NCI-H526 treated with DMSO at 0.1 percent for 48 hours (cell line): ENCODE data around the gene ECE2.

ENCODE experiments used
- DNase-seq: peaks from one replicate; lab custom pipeline; 2025; lab: John Stamatoyannopoulos, UW

ECE2 gene

DNA sequence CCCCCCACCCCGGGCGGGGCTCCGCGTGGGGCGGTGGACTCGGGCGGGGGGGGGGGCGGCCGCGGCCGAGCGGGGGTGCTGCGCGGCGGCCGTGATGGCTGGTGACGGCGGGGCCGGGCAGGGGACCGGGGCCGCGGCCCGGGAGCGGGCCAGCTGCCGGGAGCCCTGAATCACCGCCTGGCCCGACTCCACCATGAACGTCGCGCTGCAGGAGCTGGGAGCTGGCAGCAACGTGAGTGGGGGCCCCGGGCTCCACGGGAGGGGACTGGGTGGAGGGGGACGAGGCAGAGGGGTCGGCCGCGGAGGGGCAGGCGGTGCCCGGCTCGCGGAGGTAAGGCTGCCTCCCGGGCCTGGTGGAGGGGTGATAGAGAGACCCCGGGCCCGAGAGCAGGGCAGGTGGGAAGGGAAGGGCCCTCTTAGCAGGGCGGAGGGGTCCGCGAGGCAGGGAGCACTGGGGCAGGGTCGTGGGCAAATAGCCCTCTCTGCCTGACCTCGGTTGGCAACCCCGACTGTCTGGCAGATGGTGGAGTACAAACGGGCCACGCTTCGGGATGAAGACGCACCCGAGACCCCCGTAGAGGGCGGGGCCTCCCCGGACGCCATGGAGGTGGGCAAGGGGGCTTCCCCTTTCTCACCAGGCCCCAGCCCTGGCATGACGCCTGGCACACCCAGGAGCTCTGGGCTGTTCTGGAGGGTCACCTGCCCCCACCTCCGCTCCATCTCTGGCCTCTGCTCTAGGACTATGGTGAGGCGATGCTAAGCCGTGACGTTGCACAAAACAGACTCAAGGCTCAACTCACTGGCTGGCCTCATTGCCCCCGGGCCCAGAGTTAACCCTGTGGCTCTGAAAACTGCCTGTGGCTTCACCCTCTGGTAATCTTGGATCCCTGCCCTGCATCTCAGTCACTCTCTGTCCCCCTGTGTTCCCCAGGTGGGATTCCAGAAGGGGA lies at the start of gene ECE2:
TSS of gene ECE2 (plus strand) at position 62 of the 950 bp plus-strand sequence. CDS start at position 194, 132 bp downstream.
- no peak for DNase-seq

DNA sequence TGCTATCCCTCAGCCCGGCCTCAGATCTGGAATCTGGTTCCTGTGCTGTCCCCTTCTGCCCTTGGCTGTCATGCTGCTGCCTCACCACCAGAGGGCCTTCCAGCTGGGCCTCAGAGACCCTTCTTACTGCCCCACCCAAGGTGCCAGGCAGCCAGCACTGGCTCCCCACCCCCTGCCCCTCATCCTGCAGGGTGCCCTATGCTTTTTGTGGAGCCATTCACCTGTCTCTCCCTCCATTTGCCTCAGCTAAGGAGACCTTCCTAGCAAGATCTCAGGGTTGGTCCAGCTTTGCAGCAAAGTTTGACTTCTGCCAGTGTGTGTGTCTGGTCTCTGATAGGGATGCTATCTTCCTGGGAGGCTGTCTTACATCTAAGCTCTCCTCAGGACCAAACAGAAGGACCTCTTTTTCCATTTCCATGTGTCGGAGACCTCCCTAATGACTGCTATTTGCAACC lies 48.3 kb upstream of the ECE2 start:
- peak; percentile 9 for DNase-seq

GRCh38 chr3:184228376-184229137 lies 47.3 kb upstream of the ECE2 start:
- no peak for DNase-seq

DNA sequence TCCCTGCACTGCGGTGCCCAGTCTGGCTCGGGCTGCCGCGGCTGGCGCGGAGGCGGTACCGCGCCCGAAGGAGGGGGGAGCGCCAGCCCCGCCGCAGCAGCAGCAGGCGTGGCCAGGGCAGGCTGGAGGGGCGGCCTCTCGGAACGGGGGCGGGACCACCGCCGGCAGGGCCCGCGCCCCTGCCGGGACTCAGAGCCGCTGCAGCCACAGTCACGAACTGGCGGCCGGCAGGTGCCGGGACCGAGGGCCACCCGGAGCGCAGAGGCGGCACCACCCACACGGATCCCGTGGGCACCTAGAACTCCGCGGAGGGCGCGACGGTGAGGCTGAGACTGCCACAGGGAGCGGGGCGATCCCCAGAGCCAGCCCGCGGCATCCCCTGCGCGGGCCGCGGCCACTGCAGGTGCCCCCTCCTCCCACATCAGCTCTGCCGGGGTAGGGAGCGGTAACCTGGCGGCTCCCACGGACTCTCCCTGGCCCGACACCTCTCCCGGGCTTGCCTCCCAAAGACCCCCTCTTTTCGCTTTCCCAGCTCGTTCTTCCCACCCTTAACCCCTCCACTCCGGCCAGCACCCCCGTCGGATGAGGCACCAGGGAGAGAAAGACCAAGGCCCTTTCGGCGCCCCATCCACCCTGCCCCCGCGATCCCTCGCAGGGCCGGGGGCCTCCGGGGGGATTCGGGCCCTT lies 46.3 kb upstream of the ECE2 start, which contains the start of gene VWA5B2:
TSS of gene VWA5B2 (plus strand) at position 192 of the 687 bp plus-strand sequence. CDS start 944 bp downstream, outside the sequence.
- peak; percentile 64 for DNase-seq

DNA sequence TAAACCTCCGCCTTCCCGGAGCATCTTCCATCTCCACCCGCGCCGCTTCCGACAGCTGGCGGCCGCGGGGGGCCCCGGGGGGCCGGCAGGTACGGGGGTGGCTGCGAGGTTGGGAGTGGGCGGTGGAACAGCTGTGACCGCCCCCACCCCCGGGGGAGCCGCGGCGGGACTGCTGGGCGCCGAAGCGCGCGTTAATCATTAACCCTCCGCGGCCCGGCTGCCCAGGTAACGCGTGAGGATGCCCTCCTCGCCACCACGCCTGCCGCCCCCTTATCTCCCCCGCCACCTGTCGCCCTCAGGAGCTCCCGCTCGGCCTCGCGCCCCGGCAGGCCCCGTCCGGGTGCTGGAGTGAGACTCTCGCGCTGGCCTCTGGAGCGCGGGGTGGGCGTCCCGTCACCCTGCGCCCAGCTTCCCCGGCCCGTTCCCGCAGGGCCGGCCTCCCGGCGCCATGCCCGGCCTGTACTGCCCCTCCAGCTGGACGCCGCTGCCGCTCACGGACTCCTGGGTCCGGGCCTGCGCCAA lies 45.7 kb upstream of the ECE2 start:
- DNase-seq, result peak; percentile 22

GRCh38 chr3:184230603-184231528 lies 45.0 kb upstream of the ECE2 start:
- DNase-seq, result peak; percentile 57

GRCh38 chr3:184231671-184232070 lies 44.2 kb upstream of the ECE2 start:
- DNase-seq, result peak; percentile 4

GRCh38 chr3:184233127-184233843 lies 42.5 kb upstream of the ECE2 start:
- DNase-seq, result no peak

DNA sequence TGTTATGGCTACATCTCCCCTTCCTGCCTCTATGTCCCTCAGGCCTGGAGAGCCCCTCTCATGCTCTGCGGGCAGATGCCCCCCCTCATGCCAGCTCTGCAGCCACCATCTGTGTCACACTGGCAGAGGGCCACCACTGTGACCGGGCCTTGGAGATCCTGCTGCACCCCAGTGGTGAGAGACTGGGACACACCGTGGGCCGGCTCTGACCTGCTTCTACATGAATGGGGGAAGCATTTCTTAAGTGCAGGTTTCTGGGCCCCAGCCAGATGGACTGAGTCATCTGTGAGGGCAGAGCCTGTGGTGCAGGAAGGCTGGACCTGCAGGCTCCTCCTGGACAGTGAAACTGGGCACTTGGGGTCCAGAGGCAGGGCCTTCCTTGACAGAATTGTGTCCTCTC lies 41.6 kb upstream of the ECE2 start:
- no peak for DNase-seq

- DNase-seq, result no peak
Measured at GRCh38 chr3:184234671-184235380, 41.0 kb upstream of the ECE2 start.

DNA sequence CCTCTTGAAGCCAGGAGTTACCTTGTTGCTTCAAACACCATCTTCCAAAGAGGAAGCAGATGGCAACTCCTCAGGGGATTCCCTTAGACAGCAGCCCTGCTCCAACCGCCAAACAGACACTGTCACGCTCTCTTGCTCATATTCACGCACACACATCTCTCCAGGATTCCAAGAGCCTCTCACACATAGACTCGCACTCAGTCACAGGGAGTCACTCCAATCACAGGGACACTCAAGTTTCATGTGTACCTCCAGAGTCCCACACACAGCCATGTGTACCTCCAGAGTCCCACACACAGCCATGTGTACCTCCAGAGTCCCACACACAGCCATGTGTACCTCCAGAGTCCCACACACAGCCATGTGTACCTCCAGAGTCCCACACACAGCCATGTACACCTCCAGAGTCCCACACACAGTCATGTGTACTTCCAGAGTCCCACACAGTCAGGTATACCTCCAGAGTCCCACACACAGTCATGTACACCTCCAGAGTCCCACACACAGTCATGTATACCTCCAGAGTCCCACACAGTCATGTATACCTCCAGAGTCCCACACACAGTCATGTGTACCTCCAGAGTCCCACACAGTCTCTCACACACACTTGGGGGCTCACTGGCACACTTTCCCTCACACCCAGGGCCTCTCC lies 40.3 kb upstream of the ECE2 start:
- DNase-seq, result peak; percentile 26

DNA sequence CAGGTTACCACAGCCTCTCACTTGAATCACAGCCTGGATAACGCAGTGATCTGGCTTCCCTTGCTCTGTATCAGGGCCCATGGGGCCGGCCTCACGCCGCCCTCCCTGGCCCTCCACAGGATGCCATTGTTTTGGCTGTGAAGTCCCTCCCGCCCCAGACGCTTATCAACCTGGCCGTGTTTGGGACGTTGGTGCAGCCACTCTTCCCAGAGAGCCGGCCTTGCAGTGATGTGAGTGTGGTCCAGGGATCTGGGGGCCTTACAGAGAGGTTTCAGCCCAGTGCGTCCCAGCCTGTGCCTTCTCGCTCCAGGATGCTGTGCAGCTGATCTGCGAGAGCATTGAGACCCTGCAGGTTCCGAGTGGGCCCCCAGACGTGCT lies 39.8 kb upstream of the ECE2 start:
- DNase-seq, result no peak

GRCh38 chr3:184236636-184237035 lies 39.2 kb upstream of the ECE2 start:
- no peak for DNase-seq

GRCh38 chr3:184237211-184237610 lies 38.6 kb upstream of the ECE2 start:
- DNase-seq, result no peak

- DNase-seq, result no peak
Measured at GRCh38 chr3:184237807-184238206, 38.0 kb upstream of the ECE2 start.

DNA sequence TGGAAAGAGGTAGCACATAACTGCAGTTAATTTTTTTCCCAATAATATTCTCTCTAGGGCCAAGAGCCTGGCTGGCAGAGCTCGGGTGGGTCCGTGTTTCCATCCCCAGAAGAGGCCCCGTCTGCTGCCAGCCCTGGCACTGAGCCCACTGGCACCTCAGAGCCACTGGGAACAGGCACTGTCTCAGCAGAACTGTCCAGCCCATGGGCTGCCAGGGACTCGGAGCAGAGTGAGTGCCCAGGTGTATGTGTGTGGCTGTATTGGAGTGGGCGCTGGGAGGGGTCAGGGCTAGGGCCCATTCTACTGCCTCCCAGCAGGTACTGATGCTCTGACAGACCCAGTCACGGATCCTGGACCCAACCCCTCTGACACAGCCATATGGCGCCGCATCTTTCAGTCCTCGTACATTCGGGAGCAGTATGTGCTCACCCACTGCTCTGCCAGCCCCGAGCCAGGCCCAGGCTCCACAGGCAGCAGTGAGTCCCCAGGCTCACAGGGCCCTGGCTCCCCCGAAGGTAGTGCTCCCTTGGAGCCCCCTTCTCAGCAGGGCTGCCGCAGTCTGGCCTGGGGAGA lies 37.5 kb upstream of the ECE2 start:
- no peak for DNase-seq

DNA sequence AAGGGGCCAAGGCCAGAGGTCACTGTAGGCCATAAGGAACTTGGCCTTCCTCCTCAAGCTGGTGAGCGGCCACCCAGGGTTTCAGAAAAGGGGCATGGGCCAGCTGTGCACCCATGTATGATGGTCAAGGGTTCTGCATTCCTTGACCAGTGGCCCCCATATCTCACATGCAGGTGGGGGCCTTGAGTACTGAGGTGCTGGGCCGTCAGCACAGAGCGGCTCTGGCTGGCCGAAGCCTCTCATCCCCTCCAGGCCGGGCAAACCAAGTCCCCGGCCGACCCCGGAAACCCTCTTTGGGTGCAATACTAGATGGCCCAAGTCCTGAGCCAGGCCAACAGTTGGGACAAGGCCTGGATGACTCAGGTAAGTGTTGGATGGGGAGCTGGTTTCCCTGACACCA lies 36.6 kb upstream of the ECE2 start:
- no peak for DNase-seq

DNA sequence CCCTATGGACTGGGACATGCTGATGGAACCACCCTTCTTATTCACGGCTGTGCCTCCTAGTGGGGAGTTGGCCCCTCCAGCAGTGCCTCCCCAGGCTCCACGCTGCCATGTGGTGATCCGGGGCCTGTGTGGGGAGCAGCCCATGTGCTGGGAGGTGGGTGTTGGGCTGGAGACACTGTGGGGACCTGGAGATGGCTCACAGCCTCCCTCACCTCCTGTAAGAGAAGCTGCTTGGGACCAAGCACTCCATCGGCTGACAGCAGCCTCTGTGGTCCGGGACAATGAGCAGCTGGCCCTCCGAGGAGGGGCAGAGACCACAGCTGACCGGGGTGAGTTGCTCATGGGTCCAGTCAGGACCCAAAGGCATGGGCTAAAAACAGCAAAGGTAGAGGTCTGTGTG lies 36.1 kb upstream of the ECE2 start:
- no peak for DNase-seq
